ENCODE measurements around the gene UST.

DNA sequence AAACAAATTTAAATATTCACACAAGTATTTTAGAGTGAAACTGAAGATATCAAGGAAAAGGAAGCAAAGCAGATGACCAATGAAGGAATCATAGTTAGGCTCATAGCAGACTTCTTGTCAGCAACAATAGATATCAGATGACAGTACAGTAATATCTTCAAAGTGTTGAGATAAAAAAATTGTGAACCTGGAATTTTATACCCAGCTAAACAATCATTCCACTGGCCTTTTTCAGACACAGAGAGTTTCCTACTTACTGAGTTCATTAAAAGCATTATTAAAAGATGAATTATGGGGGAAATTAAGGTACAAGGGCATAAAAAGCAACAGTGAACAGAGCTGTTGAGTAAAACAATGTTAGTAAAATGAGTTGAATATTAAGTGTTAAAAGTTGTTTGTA, 254.6 kb downstream of the UST start:
- TF ChIP-seq, protein P1, sequence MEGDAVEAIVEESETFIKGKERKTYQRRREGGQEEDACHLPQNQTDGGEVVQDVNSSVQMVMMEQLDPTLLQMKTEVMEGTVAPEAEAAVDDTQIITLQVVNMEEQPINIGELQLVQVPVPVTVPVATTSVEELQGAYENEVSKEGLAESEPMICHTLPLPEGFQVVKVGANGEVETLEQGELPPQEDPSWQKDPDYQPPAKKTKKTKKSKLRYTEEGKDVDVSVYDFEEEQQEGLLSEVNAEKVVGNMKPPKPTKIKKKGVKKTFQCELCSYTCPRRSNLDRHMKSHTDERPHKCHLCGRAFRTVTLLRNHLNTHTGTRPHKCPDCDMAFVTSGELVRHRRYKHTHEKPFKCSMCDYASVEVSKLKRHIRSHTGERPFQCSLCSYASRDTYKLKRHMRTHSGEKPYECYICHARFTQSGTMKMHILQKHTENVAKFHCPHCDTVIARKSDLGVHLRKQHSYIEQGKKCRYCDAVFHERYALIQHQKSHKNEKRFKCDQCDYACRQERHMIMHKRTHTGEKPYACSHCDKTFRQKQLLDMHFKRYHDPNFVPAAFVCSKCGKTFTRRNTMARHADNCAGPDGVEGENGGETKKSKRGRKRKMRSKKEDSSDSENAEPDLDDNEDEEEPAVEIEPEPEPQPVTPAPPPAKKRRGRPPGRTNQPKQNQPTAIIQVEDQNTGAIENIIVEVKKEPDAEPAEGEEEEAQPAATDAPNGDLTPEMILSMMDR (IDR thresholded peaks at IDR 0.05), result no peak
- no peak for TF ChIP-seq POLR2A (IDR thresholded peaks at IDR 0.05)
